Measurements from ENCODE around the gene NOX3.
"Not testable (repeated sequence)": the region's sequence is repeated elsewhere in the genome, so short reads cannot be mapped to it uniquely, and the experiment has no call there.

NOX3 gene

GRCh38 chr6:155364021-155364420 lies 91.6 kb downstream of the NOX3 start:
- peak in 1 of 2 donors; percentile 20 for DNase-seq

- DNase-seq, result not testable (repeated sequence)
Measured at GRCh38 chr6:155362968-155363632, 92.5 kb downstream of the NOX3 start.

- DNase-seq, result no peak
Measured at GRCh38 chr6:155354167-155354566, 101.5 kb downstream of the NOX3 start.

GRCh38 chr6:155352811-155353210 lies 102.8 kb downstream of the NOX3 start:
- DNase-seq, result no peak

- DNase-seq, result no peak
Measured at GRCh38 chr6:155352130-155352420, 103.6 kb downstream of the NOX3 start.

GRCh38 chr6:155351273-155352129 lies 104.1 kb downstream of the NOX3 start:
- no peak for DNase-seq

GRCh38 chr6:155349956-155350355 lies 105.7 kb downstream of the NOX3 start:
- no peak for DNase-seq

GRCh38 chr6:155349129-155349528 lies 106.5 kb downstream of the NOX3 start:
- no peak for DNase-seq

GRCh38 chr6:155347800-155348199 lies 107.8 kb downstream of the NOX3 start:
- DNase-seq, result no peak

- DNase-seq, result no peak
Measured at GRCh38 chr6:155346957-155347356, 108.7 kb downstream of the NOX3 start.
